Stimulated activated effector memory CD8-positive, alpha-beta T cell treated with anti-CD3 and anti-CD28 coated beads, Interleukin-12 subunit alpha, Interleukin-12 subunit beta, amount 100 ng/mL, for 72 hours (primary cell): ENCODE data around the gene LPA.
"Not testable (repeated sequence)": the region's sequence is repeated elsewhere in the genome, so short reads cannot be mapped to it uniquely, and the experiment has no call there.

Source experiments
- ATAC-seq: fragments of 150-1000 bp; cut with Tn5 transposase; 2 replicates; pipeline ENCODE4 v1.10.0; 2021
- DNase-seq, 2 donors: peaks; one replicate each; pipeline ENCODE4 v3.0.0; 2021 to 2022; ENCODE audit warnings: low spot score in 2 of 2
- H3K27ac Mint-ChIP-seq: one replicate; pipeline ENCODE4 v1.8.0; 2022; ENCODE audit warnings: mild to moderate bottlenecking, mixed read lengths
- H3K36me3 Mint-ChIP-seq: one replicate; pipeline ENCODE4 v1.8.0; 2022; ENCODE audit warnings: mild to moderate bottlenecking, mixed read lengths
- H3K4me1 Mint-ChIP-seq: one replicate; pipeline ENCODE4 v1.8.0; 2022; ENCODE audit warnings: mixed read lengths
- H3K4me3 Mint-ChIP-seq: one replicate; pipeline ENCODE4 v1.8.0; 2022; ENCODE audit warnings: mild to moderate bottlenecking, mixed read lengths
- H3K9me3 Mint-ChIP-seq: one replicate; pipeline ENCODE4 v1.8.0; 2022; ENCODE audit warnings: mixed read lengths

LPA gene, protein sequence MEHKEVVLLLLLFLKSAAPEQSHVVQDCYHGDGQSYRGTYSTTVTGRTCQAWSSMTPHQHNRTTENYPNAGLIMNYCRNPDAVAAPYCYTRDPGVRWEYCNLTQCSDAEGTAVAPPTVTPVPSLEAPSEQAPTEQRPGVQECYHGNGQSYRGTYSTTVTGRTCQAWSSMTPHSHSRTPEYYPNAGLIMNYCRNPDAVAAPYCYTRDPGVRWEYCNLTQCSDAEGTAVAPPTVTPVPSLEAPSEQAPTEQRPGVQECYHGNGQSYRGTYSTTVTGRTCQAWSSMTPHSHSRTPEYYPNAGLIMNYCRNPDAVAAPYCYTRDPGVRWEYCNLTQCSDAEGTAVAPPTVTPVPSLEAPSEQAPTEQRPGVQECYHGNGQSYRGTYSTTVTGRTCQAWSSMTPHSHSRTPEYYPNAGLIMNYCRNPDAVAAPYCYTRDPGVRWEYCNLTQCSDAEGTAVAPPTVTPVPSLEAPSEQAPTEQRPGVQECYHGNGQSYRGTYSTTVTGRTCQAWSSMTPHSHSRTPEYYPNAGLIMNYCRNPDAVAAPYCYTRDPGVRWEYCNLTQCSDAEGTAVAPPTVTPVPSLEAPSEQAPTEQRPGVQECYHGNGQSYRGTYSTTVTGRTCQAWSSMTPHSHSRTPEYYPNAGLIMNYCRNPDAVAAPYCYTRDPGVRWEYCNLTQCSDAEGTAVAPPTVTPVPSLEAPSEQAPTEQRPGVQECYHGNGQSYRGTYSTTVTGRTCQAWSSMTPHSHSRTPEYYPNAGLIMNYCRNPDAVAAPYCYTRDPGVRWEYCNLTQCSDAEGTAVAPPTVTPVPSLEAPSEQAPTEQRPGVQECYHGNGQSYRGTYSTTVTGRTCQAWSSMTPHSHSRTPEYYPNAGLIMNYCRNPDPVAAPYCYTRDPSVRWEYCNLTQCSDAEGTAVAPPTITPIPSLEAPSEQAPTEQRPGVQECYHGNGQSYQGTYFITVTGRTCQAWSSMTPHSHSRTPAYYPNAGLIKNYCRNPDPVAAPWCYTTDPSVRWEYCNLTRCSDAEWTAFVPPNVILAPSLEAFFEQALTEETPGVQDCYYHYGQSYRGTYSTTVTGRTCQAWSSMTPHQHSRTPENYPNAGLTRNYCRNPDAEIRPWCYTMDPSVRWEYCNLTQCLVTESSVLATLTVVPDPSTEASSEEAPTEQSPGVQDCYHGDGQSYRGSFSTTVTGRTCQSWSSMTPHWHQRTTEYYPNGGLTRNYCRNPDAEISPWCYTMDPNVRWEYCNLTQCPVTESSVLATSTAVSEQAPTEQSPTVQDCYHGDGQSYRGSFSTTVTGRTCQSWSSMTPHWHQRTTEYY (N-terminal part only)

GRCh38 chr6:160664198-160664597 lies at the start of gene LPA:
Gene LPA (minus strand): TSS chr6:160664275. CDS start chr6:160664214, 61 bp downstream.
- DNase-seq, H3K4me3 Mint-ChIP-seq, H3K9me3 Mint-ChIP-seq, H3K27ac Mint-ChIP-seq, H3K4me1 Mint-ChIP-seq, H3K36me3 Mint-ChIP-seq, ATAC-seq: not testable (repeated sequence)

DNA sequence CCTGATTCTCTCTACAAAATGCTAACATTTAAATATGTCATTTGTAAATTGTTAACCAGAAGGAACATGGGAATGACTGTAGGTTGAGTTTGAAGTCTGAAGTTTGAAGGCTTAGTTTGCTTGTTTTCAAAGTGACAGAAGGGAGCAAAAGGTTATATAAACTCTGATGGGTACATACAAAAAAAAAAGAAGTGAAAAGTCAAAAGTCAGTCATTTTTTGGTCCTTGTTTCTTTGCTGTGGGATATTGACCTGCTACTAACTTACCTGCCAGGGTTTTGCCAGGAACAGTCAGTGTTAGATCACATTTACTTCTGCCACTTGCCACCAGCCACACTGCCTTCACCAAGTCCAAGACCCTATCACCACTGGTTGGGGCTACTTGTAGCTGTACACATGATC lies 44.9 kb upstream of the LPA start:
- not testable (repeated sequence) for H3K27ac Mint-ChIP-seq, DNase-seq, H3K36me3 Mint-ChIP-seq, H3K9me3 Mint-ChIP-seq, H3K4me1 Mint-ChIP-seq, ATAC-seq, H3K4me3 Mint-ChIP-seq

GRCh38 chr6:160704688-160705087 lies 40.6 kb upstream of the LPA start:
- DNase-seq, H3K36me3 Mint-ChIP-seq, H3K27ac Mint-ChIP-seq, H3K4me1 Mint-ChIP-seq, H3K4me3 Mint-ChIP-seq, H3K9me3 Mint-ChIP-seq, ATAC-seq: not testable (repeated sequence)

- H3K36me3 Mint-ChIP-seq, H3K4me3 Mint-ChIP-seq, ATAC-seq, H3K27ac Mint-ChIP-seq, H3K4me1 Mint-ChIP-seq, H3K9me3 Mint-ChIP-seq, DNase-seq: not testable (repeated sequence)
Measured at GRCh38 chr6:160701918-160702680, 38.0 kb upstream of the LPA start, which contains the start of gene PLG. Gene PLG (plus strand): TSS chr6:160702244. CDS start chr6:160702305, 61 bp downstream.

- ATAC-seq (no peak), DNase-seq (no peak)
- H3K27ac Mint-ChIP-seq = no peak overlapping the region
- H3K4me1 Mint-ChIP-seq = no peaks in the 10 kb centered on the region
- peaks cover 3% of the 10 kb centered on the region for H3K9me3 Mint-ChIP-seq
- H3K4me3 Mint-ChIP-seq = no peak overlapping the region
- H3K36me3 Mint-ChIP-seq = no peaks in the 10 kb centered on the region
Measured at GRCh38 chr6:160697826-160698225, 33.8 kb upstream of the LPA start.

DNA sequence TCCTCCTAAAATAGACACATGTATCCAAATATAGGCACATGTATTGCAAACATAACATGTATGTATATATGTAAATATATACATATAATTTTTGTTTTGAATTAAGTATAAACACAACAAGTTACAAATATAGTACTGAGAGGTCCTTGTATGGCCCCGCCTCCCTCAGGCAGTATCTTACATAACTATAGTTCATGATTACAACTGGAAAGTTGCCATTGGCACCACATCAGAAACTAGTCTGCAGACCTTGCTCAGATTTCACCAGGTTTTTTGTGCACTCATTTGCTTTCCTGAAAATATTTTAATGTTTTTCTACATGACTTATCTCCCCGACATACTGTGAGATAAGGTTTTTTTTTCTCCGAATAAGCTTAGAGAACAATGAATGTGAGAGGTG lies 32.8 kb upstream of the LPA start:
- ATAC-seq, DNase-seq, H3K4me3 Mint-ChIP-seq, H3K4me1 Mint-ChIP-seq, H3K27ac Mint-ChIP-seq, H3K9me3 Mint-ChIP-seq, H3K36me3 Mint-ChIP-seq: not testable (repeated sequence)

DNA sequence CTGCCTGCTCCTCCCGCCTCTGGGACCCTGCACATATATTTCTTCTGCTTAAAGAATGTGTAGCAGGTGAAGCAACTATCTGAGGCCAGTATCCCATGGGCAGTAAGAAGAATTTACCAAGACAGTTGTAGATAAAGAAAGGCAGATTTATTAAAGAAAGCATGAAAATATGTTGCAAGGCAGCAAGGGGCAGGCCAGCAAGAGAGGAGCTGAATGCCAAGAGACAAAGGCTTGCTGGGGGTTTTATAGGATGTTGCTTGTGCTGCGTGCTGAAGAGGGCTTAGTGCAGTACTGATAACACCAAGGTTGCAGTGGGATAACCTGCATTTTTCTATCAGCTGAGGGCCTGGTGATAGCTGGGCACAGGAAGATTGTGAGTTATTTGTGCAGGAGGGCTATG lies 31.5 kb upstream of the LPA start:
- not testable (repeated sequence) for H3K27ac Mint-ChIP-seq, ATAC-seq, H3K36me3 Mint-ChIP-seq, H3K9me3 Mint-ChIP-seq, DNase-seq, H3K4me3 Mint-ChIP-seq, H3K4me1 Mint-ChIP-seq

DNA sequence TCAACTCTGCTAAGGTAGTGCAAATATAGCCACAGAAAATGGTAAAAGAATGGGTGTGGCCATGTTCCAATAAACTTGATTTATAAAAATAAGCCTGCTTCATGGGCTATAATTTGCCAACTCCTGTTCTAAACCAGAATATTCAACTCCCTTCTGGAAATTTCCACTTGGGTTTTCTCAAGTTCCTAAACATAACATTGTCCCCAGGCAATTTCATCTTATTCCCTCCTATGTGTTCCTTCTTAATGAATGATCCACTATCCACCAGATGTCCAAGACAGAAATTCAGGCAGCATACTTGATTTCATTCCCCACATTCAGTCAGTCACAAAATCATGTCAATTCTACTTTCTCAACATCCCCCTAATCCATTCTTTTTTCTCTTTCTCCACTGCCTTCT lies 30.9 kb upstream of the LPA start:
- H3K4me1 Mint-ChIP-seq, H3K36me3 Mint-ChIP-seq, H3K9me3 Mint-ChIP-seq, ATAC-seq, H3K4me3 Mint-ChIP-seq, DNase-seq, H3K27ac Mint-ChIP-seq: not testable (repeated sequence)

DNA sequence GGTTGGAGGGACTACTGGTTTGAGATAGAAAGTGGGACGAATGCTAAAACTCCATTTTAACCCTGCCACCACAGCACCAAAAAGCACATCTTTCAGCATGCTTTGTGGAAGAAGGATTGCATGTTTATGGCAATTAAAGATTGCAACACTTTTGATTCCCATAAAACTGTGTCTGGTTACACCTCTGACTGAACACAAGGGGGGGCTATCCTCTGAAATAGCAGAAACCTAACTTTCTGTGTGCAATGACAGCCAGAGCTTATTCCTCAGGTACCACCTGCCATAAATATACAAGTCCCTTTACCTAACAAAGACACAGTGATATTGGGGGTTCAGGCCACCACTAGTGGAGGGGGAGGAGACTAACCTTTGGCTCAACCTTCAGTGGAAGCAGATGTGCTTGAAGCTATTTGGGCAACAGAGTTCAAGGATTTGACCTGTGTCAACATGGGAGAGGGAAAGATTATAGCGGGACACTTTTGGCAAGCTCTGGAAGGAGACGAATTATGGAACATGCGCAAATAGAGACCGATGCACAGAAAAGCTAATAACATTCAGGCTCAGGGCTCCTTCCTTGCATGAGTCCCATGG lies 28.4 kb upstream of the LPA start:
- Mint-ChIP-seq H3K4me3 (no peak overlapping the region), H3K27ac (no peak overlapping the region), H3K36me3 (no peaks in the 10 kb centered on the region), H3K9me3 (peaks cover 3% of the 10 kb centered on the region), H3K4me1 (no peaks in the 10 kb centered on the region)
- no peak for DNase-seq
- no peak for ATAC-seq

- Mint-ChIP-seq H3K36me3 (no peaks in the 10 kb centered on the region), H3K27ac (no peak overlapping the region), H3K4me3 (no peak overlapping the region), H3K4me1 (no peaks in the 10 kb centered on the region), H3K9me3 (peaks cover 3% of the 10 kb centered on the region)
- DNase-seq = no peak
- no peak for ATAC-seq
Measured at GRCh38 chr6:160691617-160692016, 27.5 kb upstream of the LPA start.

GRCh38 chr6:160690458-160690857 lies 26.4 kb upstream of the LPA start:
- Mint-ChIP-seq H3K27ac (no peak overlapping the region), H3K9me3 (peaks cover 3% of the 10 kb centered on the region), H3K36me3 (no peaks in the 10 kb centered on the region), H3K4me3 (no peak overlapping the region), H3K4me1 (no peaks in the 10 kb centered on the region)
- DNase-seq = no peak
- ATAC-seq = no peak

DNA sequence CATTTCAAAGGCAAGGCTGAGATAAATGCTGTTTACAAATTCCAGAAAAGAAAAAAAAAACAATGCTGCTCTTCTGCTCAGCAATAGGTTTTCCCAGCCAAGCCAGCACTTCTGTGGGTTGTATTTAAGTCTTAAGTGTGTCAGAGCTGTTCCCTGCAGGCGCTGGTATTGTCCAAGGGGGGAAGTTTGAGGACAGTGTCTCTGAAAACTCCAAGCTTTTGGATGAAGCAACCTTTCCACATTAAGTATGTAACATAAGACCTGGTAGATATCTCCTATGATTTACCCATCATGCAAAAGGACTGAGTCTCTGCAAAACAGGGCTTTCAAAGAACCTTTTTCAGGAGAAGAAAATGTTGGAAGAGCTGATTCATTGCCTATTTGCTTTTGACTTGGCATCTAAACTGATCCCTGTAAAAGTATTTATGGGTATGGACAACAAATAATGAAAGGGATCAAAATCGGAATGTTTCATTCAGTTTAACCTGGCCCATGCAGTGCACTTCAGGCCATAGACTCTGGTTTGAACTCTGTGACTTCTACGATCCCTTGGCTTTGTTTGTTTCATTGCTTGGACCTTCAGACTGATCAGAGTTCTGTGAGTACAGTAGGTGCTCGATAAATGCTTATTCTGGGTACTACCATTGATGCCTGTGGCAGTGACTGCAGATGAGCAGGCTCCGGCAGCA lies 21.8 kb upstream of the LPA start:
- H3K27ac Mint-ChIP-seq = no peak overlapping the region
- ATAC-seq (no peak), DNase-seq (no peak)
- H3K4me3 Mint-ChIP-seq = no peak overlapping the region
- no peaks in the 10 kb centered on the region for H3K36me3 Mint-ChIP-seq
- H3K4me1 Mint-ChIP-seq = no peaks in the 10 kb centered on the region
- no peaks in the 10 kb centered on the region for H3K9me3 Mint-ChIP-seq

DNA sequence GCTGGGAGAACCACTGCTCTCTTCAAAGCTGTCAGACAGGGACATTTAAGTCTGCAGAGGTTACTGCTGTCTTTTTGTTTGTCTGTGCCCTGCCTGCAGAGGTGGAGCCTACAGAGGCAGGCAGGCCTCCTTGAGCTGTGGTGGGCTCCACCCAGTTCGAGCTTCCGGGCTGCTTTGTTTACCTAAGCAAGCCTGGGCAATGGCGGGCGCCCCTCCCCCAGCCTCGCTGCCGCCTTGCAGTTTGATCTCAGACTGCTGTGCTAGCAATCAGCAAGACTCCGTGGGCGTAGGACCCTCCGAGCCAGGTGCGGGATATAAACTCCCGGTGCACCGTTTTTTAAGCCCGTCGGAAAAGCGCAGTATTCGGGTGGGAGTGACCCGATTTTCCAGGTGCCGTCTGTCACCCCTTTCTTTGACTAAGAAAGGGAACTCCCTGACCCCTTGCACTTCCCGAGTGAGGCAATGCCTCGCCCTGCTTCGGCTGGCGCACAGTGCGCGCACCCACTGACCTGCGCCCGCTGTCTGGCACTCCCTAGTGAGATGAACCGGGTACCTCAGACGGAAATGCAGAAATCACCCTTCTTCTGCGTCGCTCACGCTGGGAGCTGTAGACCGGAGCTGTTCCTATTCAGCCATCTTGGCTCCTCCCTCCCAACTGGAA lies 21.2 kb upstream of the LPA start:
- H3K4me3 Mint-ChIP-seq, H3K27ac Mint-ChIP-seq, H3K4me1 Mint-ChIP-seq, H3K9me3 Mint-ChIP-seq, H3K36me3 Mint-ChIP-seq, ATAC-seq, DNase-seq: not testable (repeated sequence)
